ENCODE data around the gene IL21R.
"Not testable (repeated sequence)": the region's sequence is repeated elsewhere in the genome, so short reads cannot be mapped to it uniquely, and the experiment has no call there.

Gene IL21R

DNA sequence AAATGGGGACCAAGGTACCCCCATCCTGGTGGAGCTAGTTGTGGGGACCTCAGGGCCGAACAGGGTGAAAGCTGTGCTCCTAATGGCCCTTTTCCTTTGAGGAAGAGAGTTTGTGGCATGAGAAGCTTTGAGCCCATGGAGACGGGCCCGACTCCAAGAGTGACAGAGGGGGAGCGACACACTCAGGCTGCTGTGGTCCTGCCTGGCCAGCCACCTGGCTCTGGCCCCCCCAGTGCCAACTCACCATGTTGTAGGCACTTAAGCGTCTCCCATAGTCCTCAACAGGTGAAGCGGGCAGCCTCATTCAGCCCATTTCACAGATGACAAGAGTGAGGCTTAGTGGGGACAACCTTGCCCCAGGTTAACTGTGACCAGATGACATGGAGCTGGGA lies 1.6 kb downstream of the IL21R start:
- DNase-seq = no peak

- no peak for DNase-seq
Measured at GRCh38 chr16:27404163-27404823, 2.3 kb downstream of the IL21R start.

GRCh38 chr16:27405546-27406451 lies 3.8 kb downstream of the IL21R start:
- DNase-seq = no peak

DNA sequence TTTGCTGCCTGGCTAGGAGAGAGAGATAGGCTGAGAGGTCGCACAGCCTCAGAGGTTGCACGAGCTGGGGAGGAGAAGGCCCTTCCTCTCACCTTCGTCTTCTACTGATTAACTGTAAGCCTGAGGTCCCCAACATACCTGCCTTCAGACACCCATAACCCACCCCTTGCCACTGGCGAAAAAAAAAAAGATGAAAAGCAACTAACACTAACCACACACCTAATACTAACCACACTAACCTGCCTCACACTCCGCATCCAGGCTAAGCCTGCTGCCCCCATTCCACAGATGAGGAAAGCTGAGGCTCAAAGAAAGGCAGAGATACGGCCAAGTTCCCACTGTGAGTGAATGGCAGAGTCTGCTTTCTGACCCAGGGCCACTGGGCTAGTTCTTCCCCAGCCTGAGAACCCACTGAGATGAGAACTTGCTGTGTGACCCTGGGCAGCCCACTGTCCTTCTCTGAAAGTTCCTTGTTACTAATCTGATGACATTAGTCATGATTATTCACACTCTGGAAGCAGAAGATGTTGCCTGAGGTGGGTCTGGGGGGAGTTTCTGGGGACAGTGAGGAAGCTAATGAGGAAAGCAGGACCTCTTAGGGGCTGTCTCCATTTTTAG lies 4.6 kb downstream of the IL21R start:
- DNase-seq = no peak

DNA sequence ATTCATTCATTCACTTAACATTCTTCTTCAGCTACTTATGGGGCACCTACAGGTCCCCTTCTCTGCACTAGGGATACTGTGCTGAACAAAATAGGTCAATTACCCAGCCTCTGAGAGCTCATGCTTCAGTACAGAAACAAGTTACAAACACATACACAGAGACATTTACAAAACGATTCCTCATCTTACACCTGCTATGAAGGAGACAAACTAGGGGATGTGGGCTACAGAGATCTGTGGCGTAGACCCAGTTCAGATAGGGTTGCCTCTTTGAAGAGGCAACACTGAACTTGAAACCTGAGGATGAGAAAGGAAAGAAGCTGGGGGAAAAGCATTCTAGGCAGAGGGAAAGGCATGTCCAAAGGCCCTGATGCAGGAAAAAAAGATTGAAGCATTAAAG lies 5.2 kb downstream of the IL21R start:
- DNase-seq = no peak

DNA sequence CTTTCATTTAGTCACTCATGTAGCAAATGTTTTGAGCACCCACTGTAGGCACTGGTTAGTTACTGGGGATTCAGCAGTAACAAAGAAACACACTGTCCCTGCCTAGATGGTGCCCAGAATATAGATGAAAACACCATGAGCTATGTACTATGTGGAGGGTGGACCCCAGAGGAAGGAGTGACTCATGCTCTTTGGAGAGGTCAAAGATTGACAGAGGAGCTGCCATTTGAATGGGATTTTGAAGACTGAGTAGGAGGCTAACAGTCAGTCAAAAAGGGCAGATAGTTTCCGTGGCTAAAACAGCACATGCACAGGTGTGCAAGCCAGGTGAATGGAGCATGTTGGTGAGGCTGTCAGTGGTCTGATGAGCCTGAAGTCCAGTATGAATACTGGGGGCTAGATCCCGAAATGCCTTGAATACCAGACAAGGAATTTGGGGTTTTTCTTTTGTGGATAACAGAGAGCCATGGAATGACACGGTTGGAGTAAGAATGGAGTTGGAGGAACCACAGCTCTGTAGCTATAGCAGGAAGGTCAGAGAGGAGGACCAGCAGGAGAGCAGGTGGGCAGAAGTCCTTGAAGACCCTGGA lies 6.1 kb downstream of the IL21R start:
- DNase-seq = no peak

- no peak for DNase-seq
Measured at GRCh38 chr16:27408602-27409031, 6.6 kb downstream of the IL21R start.

DNA sequence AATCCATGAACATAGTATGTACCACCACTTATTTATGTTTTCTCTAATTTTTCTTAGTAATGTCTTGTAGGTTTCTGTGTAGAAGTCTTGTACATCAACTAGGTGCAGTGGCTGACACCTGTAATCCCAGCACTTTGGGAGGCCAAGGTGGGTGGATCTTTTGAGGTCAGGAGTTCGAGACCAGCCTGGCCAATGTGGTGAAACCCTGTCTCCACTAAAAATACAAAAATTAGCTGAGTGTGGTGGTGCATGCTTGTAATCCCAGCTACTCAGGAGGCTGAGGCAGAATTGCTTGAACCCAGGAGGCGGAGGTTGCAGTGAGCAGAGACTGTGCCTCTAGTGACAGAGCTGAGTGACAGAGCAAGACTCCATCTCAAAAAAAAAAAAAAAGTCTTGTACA lies 8.0 kb downstream of the IL21R start:
- DNase-seq = not testable (repeated sequence)

- no peak for DNase-seq
Measured at GRCh38 chr16:27410761-27411160, 8.8 kb downstream of the IL21R start.

DNA sequence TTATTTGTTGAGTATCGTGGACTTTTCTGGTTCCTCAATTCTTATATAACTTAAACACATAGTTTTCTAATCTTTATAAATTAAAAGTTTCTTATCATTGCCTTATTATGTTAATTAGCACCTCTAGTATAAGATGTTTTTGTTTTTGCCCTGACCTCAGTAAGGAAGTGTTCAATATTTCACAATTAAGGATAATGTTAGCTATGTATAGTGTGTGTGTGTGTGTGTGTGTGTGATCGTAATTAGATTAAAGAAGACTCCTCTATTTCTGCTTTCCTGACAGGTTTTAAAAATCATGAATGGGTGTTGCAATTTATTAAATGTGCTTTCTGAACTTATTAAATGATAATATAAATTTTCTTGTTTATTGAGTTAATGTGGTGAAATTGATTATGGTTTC lies 12.0 kb downstream of the IL21R start:
- DNase-seq = no peak

GRCh38 chr16:27414788-27415431 lies 12.9 kb downstream of the IL21R start:
- no peak for DNase-seq

- DNase-seq = no peak
Measured at GRCh38 chr16:27417047-27417671, 15.2 kb downstream of the IL21R start.

GRCh38 chr16:27421961-27422740 lies 20.2 kb downstream of the IL21R start:
- DNase-seq = no peak

GRCh38 chr16:27424772-27425498 lies 23.0 kb downstream of the IL21R start:
- DNase-seq = no peak

DNA sequence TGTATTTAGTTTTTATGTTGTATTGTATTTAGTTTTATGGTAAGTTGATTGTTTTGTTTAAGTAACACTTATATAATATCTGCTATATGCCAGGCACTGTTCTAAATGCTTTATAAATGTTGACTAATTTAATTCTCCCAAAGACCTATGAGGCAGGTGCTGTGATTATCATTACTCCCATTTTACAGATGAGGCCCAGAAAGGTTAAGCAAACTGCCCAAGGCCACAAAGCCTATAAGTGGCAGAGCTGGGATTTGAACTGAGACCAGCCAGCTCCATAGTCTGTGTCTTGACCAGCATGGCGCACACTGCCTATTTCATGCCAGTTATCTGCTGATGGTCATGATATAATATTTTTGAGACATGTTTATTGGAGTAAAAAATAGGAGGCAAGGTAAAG lies 24.0 kb downstream of the IL21R start:
- DNase-seq = no peak

- DNase-seq = no peak
Measured at GRCh38 chr16:27426423-27427408, 24.7 kb downstream of the IL21R start.

GRCh38 chr16:27427538-27427937 lies 25.6 kb downstream of the IL21R start:
- no peak for DNase-seq

- DNase-seq = no peak
Measured at GRCh38 chr16:27428026-27428785, 26.2 kb downstream of the IL21R start.

- DNase-seq = no peak
Measured at GRCh38 chr16:27429330-27429871, 27.4 kb downstream of the IL21R start.
